ENCODE measurements around the gene TMEM184B. TPM values are rescaled to one million over a fixed set of nuclear protein-coding genes. Genes with fewer than 3 reads are reported as not detected.

TMEM184B gene
- total RNA-seq, 3 donors from 2014 or later (not counting 1 experiment from before 2014, with no cell fraction given) = 58.1 to 72.5 (median 68.6) TPM

GRCh38 chr22:38310518-38311322, 37.9 kb upstream of the TMEM184B start:
- no peak overlapping the region for H3K27ac ChIP-seq (ENCODE audit: low read length)
- ATAC-seq (no peak), DNase-seq (no peak)
- TF ChIP-seq CTCF (IDR thresholded peaks at IDR 0.05) = no peak
- no peak overlapping the region for H3K4me3 ChIP-seq (ENCODE audit: low read length)
- no peaks in the 10 kb centered on the region for H3K27me3 Mint-ChIP-seq (ENCODE audit: low read depth in 2 of 2)
- H3K4me1 Mint-ChIP-seq = peaks cover 56 to 73% of the 10 kb centered on the region in 2 donors
- H3K9me3 ChIP-seq (ENCODE audit: control insufficient read depth, insufficient read depth, low read length) = no peaks in the 10 kb centered on the region
- peak overlapping the region in 1 of 2 donors; percentile 47 for H3K27ac Mint-ChIP-seq
- H3K9me3 Mint-ChIP-seq = no peaks in the 10 kb centered on the region
- peaks cover 2% of the 10 kb centered on the region for H3K36me3 ChIP-seq (ENCODE audit: control insufficient read depth, insufficient read depth, low read length)
- 83% methylated on average over 18 of the region's 18 CpGs for WGBS (ENCODE audit: insufficient coverage)
- H3K36me3 Mint-ChIP-seq = no peaks in the 10 kb centered on the region
- H3K27me3 ChIP-seq (ENCODE audit: control insufficient read depth, insufficient read depth, low read length) = no peaks in the 10 kb centered on the region
- peaks cover 38% of the 10 kb centered on the region for H3K4me1 ChIP-seq (ENCODE audit: control insufficient read depth, insufficient read depth, low read length)
- intact Hi-C loops (cut with micrococcal nuclease) = loop anchor here (10.0 kb wide), 1 partner anchor 106 kb away; the partner anchor contains the start of gene MAFF
- no peak overlapping the region for H3K4me3 Mint-ChIP-seq

- intact Hi-C loops (cut with micrococcal nuclease) = loop anchor here (10.0 kb wide), 1 partner anchor 105 kb away; the partner anchor contains the start of gene MAFF
Observed at GRCh38 chr22:38309614-38310517, 37.1 kb upstream of the TMEM184B start.

GRCh38 chr22:38308791-38309498, 36.1 kb upstream of the TMEM184B start:
- Histone ChIP-seq H3K27ac (ENCODE audit: low read length) (no peak overlapping the region), H3K27me3 (ENCODE audit: control insufficient read depth, insufficient read depth, low read length) (no peaks in the 10 kb centered on the region), H3K4me3 (ENCODE audit: low read length) (no peak overlapping the region), H3K9me3 (ENCODE audit: control insufficient read depth, insufficient read depth, low read length) (no peaks in the 10 kb centered on the region), H3K4me1 (ENCODE audit: control insufficient read depth, insufficient read depth, low read length) (peaks cover 23% of the 10 kb centered on the region), H3K36me3 (ENCODE audit: control insufficient read depth, insufficient read depth, low read length) (peaks cover 2% of the 10 kb centered on the region)
- Mint-ChIP-seq H3K27ac (peak overlapping the region in 1 of 2 donors; percentile 0), H3K4me1 (peaks cover 50 to 62% of the 10 kb centered on the region in 2 donors), H3K27me3 (ENCODE audit: low read depth in 2 of 2) (no peaks in the 10 kb centered on the region), H3K9me3 (no peaks in the 10 kb centered on the region), H3K4me3 (no peak overlapping the region), H3K36me3 (no peaks in the 10 kb centered on the region)
- ATAC-seq (no peak), DNase-seq (no peak)
- WGBS (ENCODE audit: insufficient coverage) = 90% methylated on average over 10 of the region's 10 CpGs
- intact Hi-C loops (cut with micrococcal nuclease) = no loop called here
- no peak for TF ChIP-seq CTCF (IDR thresholded peaks at IDR 0.05)

More at GRCh38 chr22:38309614-38310517, 37.1 kb upstream of the TMEM184B start:
- Histone ChIP-seq H3K4me3 (ENCODE audit: low read length) (no peak overlapping the region), H3K27me3 (ENCODE audit: control insufficient read depth, insufficient read depth, low read length) (no peaks in the 10 kb centered on the region), H3K36me3 (ENCODE audit: control insufficient read depth, insufficient read depth, low read length) (peaks cover 2% of the 10 kb centered on the region), H3K9me3 (ENCODE audit: control insufficient read depth, insufficient read depth, low read length) (no peaks in the 10 kb centered on the region), H3K4me1 (ENCODE audit: control insufficient read depth, insufficient read depth, low read length) (peaks cover 32% of the 10 kb centered on the region), H3K27ac (ENCODE audit: low read length) (no peak overlapping the region)
- no peak for ATAC-seq
- no peak for DNase-seq
- TF ChIP-seq CTCF (IDR thresholded peaks at IDR 0.05) = no peak
- 94% methylated on average over 18 of the region's 18 CpGs for WGBS (ENCODE audit: insufficient coverage)
- H3K27ac Mint-ChIP-seq = peak overlapping the region in 1 of 2 donors; percentile 47
- no peaks in the 10 kb centered on the region for H3K9me3 Mint-ChIP-seq
- H3K4me1 Mint-ChIP-seq = peaks cover 53 to 65% of the 10 kb centered on the region in 2 donors
- no peaks in the 10 kb centered on the region for H3K27me3 Mint-ChIP-seq (ENCODE audit: low read depth in 2 of 2)
- H3K36me3 Mint-ChIP-seq = no peaks in the 10 kb centered on the region
- no peak overlapping the region for H3K4me3 Mint-ChIP-seq
